ENCODE results near the gene LAMA2.

DNA sequence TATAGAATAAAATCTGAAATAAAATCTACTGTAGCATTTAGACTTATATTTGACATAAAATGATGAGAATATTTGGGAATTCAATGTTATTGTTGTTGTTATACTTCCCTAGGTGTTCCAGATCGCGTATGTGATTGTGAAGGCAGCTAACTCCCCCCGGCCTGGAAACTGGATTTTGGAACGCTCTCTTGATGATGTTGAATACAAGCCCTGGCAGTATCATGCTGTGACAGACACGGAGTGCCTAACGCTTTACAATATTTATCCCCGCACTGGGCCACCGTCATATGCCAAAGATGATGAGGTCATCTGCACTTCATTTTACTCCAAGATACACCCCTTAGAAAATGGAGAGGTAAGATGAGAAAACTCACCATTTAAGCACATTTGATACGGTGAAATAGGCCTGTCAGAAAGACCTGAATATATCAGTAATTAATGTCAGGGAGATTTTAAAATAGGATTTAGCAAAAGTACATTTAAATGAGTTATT lies 215.2 kb downstream of the LAMA2 start:
- TF ChIP-seq, protein P1, sequence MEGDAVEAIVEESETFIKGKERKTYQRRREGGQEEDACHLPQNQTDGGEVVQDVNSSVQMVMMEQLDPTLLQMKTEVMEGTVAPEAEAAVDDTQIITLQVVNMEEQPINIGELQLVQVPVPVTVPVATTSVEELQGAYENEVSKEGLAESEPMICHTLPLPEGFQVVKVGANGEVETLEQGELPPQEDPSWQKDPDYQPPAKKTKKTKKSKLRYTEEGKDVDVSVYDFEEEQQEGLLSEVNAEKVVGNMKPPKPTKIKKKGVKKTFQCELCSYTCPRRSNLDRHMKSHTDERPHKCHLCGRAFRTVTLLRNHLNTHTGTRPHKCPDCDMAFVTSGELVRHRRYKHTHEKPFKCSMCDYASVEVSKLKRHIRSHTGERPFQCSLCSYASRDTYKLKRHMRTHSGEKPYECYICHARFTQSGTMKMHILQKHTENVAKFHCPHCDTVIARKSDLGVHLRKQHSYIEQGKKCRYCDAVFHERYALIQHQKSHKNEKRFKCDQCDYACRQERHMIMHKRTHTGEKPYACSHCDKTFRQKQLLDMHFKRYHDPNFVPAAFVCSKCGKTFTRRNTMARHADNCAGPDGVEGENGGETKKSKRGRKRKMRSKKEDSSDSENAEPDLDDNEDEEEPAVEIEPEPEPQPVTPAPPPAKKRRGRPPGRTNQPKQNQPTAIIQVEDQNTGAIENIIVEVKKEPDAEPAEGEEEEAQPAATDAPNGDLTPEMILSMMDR (conservative IDR thresholded peaks at IDR 0.05 in 1 of 2, IDR thresholded peaks at IDR 0.05 in 1 of 2; ENCODE audit: low read depth in 1 of 2, low read length in 2 of 2): no peak
- no peak for TF ChIP-seq EZH2 (IDR thresholded peaks at IDR 0.05; ENCODE audit: low read length, missing control alignments)

Measured in fibroblast of lung (primary cell).